NB4 (cell line): ENCODE measurements around the gene DMXL2.

Source experiments
- MYC ChIP-seq: IDR thresholded peaks from 2 replicates; pipeline ENCODE4 v1.6.1; 2011; ENCODE audit warnings: low read depth, low read length
- POLR2A ChIP-seq: IDR thresholded peaks from 2 replicates; pipeline ENCODE4 v1.6.1; 2011; ENCODE audit warnings: mild to moderate bottlenecking; ENCODE audit not compliant: insufficient read length; ENCODE audit errors: extremely low read depth
- TF ChIP-seq, protein P1 (sequence below): IDR thresholded peaks from 2 replicates; pipeline ENCODE4 v1.6.1; 2011; ENCODE audit warnings: low read depth, low read length
- TF ChIP-seq, protein P2 (sequence below): IDR thresholded peaks from one replicate; pipeline ENCODE4 v1.5.1; 2012; ENCODE audit warnings: low read depth, low read length

DNA sequence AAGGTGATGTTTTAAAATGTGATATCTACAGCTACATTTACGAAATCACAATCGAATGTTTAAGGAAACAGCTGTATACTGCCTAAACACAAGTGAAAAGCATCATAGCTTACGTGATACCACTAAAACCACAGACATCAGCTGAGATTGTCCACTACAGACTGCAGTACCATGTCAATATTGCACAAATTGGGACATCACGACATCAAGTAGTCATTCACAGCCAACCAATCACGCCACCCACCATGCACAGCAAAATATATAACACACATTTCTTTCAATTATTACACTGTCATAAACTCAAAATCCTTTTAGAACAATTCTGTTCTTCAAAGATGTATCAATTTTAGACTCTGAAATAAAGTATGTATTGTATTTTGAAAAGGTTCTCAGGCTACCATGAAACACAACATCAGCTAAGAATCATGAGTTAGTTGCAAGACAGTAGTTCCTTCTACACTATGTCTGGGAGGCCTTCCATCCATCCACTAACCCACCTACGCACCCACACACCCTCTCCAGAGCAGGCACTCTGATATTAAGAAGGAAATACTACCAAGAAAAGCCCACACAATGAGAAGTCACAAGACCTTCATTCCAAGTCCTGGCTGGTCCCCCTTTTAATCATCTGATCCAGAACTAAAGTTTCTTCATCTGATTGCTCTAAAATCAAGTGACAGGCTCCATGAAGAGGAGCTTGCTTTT, 3.1 kb downstream of the DMXL2 start:
- TF ChIP-seq, protein P1, sequence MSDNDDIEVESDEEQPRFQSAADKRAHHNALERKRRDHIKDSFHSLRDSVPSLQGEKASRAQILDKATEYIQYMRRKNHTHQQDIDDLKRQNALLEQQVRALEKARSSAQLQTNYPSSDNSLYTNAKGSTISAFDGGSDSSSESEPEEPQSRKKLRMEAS, result no peak; the same call in 1 of the 2 replicates
- TF ChIP-seq, protein P2, sequence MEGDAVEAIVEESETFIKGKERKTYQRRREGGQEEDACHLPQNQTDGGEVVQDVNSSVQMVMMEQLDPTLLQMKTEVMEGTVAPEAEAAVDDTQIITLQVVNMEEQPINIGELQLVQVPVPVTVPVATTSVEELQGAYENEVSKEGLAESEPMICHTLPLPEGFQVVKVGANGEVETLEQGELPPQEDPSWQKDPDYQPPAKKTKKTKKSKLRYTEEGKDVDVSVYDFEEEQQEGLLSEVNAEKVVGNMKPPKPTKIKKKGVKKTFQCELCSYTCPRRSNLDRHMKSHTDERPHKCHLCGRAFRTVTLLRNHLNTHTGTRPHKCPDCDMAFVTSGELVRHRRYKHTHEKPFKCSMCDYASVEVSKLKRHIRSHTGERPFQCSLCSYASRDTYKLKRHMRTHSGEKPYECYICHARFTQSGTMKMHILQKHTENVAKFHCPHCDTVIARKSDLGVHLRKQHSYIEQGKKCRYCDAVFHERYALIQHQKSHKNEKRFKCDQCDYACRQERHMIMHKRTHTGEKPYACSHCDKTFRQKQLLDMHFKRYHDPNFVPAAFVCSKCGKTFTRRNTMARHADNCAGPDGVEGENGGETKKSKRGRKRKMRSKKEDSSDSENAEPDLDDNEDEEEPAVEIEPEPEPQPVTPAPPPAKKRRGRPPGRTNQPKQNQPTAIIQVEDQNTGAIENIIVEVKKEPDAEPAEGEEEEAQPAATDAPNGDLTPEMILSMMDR, result no peak
- TF ChIP-seq POLR2A (no peak), MYC (no peak)
